ENCODE results near the gene SDK1.
"Not testable (repeated sequence)": the region's sequence is repeated elsewhere in the genome, so short reads cannot be mapped to it uniquely, and the experiment has no call there.

The SDK1 gene

DNA sequence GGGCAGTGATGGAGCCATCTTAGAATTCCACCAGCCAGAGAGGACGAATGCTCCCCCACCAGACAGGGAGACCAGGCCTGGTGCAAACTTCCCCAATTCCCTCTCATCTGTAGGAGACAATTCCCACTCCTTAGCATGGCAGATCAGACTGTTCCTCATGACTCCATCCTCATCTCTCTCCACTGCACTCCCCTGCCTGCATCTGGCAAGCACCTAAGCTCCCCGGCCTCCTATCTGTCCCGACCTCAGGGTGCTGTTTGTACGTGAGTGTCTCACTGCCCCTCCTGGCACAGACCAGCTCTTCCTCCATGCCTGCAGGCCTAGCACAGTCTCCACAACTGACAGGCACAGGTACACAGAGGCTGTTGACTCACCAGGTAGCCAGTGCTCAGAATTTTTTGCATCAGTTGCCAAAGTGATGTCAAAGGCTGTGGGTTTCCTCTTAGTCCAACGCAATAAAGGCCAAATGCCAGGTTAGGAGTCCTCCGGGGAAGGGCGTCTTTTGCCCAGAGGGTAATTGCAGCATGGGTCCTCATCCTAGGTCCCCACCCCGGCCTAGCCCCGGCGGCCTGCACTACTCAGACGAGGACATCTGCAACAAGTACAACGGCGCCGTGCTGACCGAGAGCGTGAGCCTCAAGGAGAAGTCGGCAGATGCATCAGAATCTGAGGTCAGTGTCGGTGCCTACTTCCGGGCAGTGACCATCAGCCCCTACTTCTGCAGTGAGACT, 944.2 kb downstream of the SDK1 start:
- no peak for DNase-seq

DNA sequence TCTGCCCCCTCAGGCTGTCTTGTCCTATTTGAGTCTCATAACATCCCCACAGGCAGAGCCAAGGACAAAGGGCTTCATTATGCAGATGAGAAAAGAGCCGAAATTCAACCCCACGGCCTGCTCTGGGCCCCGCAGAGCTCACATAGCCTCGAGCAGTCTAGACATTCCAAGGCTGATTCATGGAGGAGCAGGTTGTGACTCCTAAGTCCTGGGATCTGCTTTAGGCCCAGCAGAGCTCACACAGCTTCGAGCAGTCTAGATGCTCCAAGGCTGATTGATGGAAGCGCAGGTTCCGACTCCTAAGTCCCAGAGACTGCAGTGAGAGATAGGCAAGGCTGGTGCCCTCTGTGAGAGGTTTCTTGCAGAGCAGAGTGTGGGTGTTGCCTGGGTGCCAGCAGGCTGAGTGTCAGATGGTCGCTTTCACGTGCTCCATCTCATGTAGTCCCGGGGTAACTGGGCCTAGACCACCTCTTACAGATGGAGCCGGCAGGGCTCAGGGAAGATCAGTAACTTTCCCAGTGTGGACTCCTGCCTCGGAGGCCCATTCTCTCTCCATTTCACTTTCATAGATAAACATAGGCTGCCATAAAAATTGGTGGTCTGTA, 944.9 kb downstream of the SDK1 start:
- DNase-seq = no peak

DNA sequence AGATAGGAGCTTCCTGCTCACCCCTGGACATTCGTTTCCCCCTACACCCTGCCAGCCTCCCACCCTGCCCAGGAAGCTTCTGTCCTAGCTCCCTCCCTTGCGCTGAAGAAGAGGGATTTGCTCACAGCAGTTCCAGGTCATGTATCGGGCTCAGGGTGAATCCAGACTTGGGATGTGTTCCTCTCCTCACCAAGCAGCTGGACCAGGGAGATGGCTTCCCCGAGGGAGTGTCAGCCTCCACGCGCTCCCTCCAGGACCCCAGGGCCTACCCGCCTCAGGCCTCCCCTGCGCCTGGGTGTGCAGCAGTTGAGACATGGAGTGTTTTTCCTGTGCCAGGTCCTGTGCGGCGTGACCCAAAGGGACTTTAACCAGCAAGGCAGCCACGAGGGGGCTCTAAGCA, 945.5 kb downstream of the SDK1 start:
- no peak for DNase-seq

DNA sequence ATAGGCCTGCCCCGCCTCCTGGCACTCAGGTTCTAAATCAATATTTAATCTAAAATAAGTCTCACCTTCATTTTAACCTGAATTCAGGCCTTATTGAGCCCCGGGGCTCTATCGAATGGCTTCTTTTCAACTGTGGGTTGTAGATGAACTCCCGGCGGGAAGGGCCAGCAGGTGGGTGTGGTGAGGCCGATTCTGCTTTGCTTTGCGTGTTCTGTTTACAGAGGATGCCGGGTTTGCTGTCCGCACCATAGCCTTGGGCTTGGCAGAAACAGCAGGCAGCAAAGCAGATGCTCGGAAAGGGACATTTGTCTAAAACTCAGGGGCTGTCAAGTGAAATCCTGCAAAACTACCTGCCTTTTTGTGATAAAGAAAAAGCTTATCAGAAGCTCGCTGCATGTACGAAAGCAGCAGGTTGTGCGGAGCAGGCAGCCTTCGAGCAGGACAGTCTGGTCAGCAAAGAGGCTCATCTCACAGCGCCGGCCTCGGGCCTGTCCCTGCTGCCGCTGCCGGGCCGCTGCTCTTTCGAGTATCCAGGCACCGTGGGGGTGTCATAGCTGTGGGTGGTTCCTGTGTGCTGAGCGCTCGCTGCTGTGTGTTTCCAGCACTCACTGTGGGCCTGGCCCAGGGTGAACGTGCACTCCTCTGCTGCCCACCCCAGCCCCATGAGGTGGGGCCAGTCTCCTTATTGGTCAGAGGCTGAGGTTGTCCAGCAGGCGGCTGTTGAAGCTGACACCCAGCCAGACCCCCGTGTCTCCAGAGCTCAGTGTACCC, 946.2 kb downstream of the SDK1 start:
- no peak for DNase-seq

DNA sequence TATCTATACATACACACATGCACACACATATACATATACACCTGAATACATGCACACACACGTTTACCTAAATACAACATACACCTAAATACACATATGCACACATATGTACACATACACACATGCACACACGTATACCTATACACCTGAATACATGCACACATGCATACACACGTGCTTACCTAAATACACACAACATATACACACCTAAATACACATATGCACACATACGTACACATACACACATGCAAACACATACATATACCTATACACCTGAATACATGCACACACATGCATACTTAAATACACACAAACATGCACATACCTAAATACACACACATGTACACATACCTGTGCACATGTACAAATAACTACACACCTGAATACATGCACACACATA, 947.2 kb downstream of the SDK1 start:
- DNase-seq = no peak

DNA sequence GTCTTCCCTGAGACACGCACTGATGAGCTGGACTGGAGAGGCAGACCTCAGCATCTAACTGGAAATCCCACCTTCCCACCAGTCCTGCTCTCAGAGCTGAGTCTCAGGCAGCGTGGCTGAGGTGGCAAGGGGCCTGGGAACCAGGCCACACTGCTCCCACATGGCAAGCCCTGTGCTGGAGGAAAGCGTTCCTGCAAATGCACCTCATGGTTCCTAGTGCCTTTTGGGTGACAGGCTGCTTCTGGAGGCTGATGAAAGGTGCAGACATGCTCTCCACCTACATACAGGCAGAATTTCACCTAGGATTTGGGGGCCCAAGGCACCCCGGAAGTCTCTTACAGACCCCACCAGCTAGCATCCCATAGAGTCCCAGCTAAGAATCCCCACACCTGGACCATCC, 948.2 kb downstream of the SDK1 start:
- no peak for DNase-seq

DNA sequence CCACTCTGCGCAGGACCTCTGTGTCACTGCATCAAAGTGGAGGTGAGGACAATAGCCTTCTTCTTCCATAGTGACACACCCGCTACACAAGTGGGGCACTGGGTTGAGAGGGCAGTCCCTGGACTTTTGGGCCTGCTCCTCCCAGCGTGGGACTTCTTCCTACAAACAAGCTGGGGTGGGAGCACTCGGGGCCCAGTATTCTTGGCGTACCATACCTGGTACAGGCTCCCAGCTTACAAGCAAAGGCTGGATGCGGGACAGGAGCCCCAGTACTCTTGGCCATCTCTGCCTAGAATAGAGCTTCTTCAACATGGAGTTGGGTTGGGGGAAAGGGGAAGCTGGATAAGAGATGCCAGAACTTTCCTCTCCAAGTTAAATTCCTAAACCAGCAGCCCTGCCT, 954.3 kb downstream of the SDK1 start:
- no peak for DNase-seq

DNA sequence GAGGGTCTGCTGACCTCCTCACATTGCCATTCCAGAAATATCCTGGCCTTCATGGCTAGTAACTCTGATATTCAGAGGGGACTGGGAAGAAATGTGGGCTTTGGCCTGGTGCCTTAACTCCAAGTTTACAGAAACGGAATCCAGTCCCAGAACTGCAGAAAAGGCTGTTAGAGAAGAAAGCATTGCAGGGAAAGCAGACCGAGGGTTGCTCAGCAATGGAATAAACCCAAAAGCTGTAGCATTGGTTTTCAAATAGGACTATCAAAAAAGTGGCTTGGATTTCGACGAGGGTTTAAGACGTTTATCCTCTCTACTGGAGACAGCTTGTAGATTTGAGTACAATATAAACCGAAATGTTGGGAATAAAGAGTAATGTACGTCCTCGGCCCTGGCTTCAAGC, 955.2 kb downstream of the SDK1 start:
- DNase-seq = no peak

DNA sequence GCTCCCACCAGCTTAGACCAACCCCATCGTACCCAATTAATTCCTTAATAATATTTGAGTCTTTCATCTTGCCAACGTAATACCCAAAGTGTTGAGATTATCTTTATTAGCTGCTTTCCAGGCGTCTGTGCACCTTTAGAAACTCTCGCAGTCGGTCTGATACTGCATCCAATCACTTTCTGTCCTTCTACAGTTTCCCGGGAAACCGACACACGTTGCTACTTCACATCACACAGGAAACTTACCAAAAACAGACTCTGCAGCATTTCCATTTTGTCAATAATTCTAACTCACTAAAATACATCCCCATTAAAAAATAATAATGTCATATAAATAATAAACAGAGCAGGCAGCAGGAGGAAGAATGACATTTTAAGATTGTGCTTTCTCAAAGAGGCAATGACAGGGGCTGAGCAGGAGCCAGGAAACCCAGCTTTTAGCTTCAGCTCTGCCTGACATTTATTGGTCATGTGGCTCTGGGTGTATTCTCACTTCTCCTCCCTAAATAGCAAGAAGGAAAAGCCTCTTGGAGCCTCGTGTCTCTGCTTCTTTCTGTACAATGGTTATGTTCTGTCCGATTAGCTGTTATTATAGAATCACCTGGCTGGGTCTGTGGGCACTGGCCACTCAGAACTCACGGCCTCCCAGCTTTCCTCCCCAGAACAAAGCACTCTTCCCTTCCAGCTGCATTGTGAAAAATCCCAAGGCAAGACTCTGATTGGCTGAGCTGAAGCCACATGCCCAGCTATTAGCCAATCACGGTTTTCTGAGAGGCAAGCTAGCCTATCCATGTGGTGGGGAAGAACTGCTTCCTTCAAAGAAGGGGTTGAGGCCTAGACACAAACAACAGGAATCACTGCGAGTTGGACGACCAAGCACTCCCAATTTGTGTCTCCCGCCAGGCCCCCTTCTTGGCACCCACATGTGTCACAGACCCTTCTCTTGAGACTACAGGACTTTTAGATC, 956.4 kb downstream of the SDK1 start:
- no peak for DNase-seq

DNA sequence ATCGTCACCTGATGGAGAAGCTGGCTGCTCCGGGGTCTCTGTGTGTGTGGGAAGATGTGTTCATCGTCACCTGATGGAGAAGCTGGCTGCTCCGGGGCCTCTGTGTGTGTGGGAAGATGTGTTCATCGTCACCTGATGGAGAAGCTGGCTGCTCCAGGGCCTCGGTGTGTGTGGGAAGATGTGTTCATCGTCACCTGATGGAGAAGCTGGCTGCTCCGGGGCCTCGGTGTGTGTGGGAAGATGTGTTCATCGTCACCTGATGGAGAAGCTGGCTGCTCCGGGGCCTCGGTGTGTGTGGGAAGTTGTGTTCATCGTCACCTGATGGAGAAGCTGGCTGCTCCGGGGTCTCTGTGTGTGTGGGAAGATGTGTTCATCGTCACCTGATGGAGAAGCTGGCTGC, 959.1 kb downstream of the SDK1 start:
- DNase-seq = not testable (repeated sequence)

DNA sequence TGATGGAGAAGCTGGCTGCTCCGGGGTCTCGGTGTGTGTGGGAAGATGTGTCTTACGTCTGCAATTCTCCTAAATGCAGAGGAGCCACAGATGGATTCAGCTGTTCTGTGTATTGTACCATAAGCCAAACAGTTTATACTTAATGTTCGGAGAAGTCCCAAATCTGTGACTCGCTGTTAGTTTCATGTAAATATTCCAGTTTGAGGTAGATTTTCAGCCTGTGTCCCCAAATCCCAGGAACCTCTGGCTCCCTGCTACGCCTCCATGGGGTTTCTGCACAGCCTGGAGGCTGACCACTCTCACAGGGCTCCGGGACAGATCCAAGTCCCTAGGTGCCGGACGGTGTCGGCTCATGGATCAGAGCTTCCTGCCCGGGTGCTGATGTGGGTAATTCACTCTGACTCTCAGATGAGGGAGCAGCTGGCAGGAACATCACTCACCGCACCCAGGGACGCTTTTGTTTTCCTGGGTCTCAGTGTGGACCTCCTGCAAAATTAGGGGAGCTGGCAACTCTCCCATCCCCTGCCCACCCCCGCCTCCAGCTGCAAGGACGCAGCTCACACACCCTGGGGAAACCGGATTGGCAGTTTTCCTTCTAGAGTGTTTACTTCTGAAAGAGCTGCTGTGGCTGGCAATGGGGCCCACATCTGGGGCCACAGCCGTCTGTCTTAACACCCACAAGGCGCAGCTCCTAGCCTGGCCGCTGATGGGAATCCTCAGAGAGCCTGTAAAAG, 960.0 kb downstream of the SDK1 start:
- DNase-seq = peak; percentile 7

DNA sequence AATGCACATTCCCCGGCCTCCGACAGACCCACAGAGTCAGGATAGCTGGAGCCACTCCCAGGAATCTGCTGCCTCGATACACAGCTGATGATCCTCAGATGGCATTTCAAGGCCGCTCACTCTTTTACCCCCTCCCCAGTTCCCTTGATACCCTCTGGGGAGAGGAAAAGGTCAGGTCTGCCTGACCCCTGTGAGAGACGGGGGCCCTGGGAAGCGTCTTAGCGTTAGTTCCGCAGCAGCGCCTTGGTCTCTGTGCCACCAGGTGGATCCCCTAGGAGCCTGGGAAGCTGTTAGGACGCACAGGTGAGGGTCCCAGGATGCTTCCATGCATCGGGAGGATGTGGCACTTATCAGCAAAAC, 960.5 kb downstream of the SDK1 start:
- DNase-seq = no peak

DNA sequence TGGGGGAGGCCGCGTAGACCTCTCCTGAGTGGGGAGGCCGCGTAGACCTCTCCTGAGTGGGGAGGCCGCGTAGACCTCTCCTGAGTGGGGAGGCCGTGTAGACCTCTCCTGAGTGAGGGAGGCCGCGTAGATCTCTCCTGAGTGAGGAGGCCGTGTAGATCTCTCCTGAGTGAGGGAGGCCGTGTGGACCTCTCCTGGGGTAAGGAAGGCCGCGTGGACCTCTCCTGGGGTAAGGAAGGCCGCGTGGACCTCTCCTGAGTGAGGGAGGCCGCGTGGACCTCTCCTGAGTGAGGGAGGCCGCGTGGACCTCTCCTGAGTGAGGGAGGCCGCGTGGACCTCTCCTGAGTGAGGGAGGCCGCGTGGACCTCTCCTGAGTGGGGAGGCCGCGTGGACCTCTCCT, 963.2 kb downstream of the SDK1 start:
- not testable (repeated sequence) for DNase-seq

DNA sequence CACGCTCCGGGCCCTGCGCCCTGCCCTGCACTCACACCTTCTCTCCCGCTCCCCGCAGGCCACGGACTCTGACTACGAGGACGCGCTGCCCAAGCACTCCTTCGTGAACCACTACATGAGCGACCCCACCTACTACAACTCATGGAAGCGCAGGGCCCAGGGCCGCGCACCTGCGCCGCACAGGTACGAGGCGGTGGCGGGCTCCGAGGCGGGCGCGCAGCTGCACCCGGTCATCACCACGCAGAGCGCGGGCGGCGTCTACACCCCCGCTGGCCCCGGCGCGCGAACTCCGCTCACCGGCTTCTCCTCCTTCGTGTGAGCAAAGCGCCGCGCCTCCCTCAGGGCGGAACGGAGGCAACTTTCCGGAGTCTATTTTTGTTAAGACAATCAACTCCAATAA, 964.0 kb downstream of the SDK1 start:
- DNase-seq = no peak

DNA sequence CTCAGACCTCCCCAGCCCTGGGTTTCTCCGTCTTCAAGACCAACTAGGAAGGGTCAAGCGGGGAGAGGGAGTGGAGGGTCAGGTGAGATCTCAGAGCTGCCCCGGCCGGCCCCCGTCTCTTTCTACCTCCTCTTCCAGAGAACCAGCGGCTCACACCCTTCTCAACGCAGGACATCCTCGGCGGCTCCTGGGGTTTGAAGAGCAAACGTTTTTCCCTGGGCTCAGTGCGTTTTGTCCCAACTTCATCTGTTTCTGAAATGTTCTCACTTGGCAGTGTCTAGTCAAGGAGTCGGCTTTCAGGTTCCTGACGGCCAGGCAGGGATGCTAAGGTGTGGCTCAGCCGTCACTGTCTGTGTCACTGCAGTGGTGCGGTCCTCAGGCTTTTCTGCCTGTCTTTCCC, 964.6 kb downstream of the SDK1 start:
- no peak for DNase-seq

DNA sequence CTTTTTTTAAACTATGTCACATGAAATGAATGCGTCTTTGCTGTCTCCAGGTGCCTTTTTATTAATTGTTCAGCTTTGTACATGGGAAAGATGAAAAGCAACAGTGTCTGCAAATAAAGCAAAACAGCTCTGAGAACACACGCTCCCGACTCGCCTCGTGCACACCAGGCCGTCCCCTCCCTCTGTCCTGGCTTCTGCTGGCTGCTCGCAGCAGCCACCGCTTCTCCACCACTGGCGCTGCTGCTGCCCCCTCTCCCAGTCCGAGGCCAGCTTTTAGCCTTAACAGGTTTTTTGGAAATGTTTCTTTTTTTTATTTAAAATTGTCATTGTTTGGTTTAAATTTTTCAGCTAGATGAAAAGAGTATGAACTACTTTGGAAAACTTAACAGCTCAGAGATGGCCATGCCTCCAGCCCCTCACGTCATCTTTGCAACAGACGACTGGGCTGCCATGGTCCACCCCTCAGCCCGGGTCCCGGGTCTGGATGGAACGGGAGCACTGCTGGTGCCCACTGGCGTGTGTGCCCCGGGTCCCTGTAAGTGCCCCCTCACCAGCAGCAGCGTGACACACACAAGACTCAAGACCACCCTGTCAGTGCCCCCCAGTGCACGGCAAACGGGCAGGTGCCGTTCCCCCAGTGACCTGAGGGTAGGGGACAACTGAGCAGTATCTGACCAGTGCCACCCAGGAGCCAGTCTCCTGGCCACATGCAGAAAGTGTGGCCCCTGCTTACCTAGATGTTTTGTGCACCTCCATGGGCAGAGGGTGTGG, 965.4 kb downstream of the SDK1 start:
- no peak for DNase-seq

DNA sequence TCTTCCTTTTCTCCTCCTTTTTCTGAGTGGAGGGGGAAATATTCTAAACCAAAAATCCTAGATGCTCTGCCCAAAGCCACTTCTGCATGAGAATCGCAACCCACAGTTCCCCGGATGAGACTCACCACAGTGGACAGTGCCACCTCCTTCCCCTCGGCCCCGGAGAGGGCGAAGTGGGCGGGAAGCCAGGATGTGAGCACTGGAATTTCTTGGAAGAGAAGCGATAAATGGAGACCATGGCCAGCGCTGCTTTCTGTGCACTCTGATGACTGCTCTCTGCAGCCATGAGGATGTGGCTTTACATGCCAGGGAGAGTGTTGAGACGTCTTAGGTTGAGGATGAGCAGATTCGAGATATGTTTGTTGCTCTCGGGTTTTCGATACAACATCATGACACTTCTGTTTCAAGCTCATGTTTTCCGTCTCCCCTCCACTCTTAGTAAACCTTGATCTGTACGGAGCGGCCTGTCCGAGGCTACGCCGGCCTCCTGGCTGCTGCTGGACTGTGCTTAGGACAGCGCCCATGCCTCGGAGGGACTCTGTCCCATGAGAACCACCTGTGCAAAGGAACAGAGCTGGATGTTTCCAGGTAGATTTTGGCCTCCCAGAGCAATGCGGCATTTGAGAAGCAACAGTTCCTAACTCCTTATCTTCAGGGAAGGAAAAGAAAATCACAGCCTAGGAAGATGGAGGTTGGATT, 966.4 kb downstream of the SDK1 start:
- no peak for DNase-seq

DNA sequence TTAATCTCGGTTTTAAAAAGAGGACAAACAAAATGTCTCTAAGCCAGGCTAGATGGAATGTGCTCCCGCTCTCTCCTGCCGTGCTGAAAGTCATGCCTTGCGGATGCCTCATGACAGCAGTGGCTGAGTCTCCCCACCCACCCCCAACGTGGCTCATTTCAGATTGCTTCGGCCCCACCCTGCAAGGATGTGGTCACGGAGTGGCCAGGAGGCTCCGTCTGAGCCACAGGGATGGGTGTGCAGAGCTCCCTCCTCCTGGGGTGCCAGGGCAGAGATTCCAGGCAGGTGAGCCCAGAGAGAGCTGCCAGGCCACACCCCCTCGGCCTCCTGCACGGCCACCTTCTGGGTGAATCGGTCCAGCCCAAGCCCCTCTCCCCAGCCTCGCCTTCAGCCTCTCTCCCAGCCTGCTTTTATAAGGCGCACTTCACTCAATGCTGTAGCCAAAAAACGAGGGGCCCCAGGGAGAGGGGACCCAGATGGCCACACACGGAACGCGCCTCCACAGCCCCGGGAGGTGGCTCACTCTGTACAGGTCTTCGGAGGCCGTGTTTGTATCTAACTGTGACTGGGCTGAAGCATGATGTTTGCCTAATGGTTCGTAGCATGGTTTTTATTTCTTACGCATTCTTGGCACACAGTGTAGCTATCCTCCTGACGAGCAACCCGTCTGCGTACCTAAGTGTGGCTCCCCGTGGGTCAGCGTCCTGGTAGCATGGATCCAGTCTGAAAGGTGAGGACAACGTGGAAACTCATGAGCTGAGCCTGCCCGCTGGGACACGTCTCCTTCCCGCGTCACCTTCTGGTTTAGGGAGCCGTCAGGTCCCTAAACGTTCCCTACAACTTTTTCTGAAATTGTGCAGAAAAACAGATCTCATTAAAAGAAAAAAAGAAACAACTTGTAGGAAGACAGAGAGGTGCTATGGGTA, 967.3 kb downstream of the SDK1 start:
- no peak for DNase-seq

DNA sequence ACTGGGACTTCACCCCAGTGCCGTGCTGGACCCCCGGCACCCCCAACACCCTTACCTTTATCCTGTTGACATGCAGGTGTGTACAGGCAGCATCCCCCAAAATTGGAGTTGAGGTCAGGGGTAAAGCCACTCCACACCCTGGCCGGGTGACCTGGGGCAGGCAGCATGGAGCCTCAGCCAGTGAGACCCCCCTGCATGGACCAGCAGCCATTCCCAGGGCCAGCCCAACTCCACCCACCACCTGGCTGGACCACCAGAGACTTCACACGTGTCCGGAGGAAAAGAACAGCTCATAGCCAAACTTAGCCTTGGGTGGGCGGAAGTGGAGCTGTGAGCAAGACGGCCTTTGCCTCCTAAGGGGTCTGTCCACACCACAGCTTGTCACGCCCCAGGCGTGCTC, 968.0 kb downstream of the SDK1 start:
- no peak for DNase-seq

DNA sequence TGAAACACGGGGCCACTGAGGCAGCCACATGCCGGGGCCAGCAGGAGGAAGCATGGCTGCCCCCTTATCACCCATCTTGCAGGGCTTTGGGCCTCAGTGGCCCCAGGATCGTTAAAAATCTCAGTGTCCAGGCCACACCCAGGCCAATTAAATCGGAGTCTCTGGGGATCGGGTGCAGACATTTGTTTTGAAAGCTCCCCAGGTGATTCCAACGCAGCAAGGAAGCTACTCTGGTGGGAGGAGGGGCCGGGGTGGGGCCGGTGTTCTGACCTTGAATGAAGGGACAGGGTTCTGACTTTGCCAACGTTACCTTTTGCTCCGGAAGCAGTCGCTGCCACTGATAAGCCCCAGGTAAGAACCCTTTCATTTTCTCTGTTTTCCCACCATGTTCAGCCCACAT, 968.7 kb downstream of the SDK1 start:
- DNase-seq = no peak

All from NCI-H2171 (cell line).